GM19452 (cell line): ENCODE results near the gene DOCK9.

Source experiments
- ATAC-seq: cut with Tn5 transposase; IDR thresholded peaks from one replicate; pipeline ENCODE4 v1.9.1; 2021; ENCODE audit not compliant: unreplicated experiment

The DOCK9 gene

GRCh38 chr13:98800078-98800477, 177.8 kb downstream of the DOCK9 start:
- ATAC-seq = no peak

- no peak for ATAC-seq
These were observed 178.8 kb downstream of the DOCK9 start for GRCh38 chr13:98798849-98799645.

DNA sequence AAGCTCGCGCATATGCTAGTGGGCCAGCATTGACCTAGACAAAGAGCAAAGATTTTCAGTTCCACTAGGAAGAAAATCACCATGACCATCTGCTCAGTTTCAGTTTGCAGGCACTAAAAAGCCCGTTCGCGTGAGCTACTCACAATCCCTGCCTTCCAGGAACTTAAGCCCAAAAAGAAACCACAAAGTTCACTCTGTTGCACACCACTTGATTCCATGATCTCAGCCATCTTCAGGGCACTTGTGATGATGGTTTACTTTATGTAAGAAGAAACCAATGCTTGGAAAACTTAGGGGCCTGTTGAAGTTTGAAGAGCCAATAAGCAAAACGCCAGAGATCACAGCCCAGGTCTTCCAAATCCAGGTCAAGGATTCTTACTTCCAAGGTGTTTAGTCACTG, 180.4 kb downstream of the DOCK9 start:
- no peak for ATAC-seq

GRCh38 chr13:98796798-98797197, 181.1 kb downstream of the DOCK9 start:
- no peak for ATAC-seq

GRCh38 chr13:98796191-98796590, 181.7 kb downstream of the DOCK9 start:
- ATAC-seq = no peak

GRCh38 chr13:98795220-98795619, 182.6 kb downstream of the DOCK9 start:
- ATAC-seq = no peak

DNA sequence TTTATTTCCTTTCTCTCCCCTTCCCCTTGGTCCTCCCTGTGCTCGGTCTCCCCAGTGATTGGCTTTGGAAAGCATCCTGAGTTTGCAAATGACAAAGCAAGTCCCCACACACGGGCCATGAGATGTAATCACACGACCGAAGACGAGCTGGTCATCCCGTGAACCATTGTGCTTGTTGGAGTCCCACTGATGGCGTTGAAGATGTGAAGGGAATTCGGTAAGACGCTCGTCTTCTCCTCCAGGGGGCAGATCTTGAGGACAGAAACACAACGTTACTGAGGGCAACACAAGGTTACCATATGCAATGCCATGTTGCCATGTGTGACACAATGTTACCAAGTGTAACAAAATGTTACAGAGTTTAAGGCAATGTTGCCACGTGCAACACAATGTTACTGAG, 183.4 kb downstream of the DOCK9 start:
- no peak for ATAC-seq

GRCh38 chr13:98792785-98793495, 184.9 kb downstream of the DOCK9 start:
- ATAC-seq = no peak

DNA sequence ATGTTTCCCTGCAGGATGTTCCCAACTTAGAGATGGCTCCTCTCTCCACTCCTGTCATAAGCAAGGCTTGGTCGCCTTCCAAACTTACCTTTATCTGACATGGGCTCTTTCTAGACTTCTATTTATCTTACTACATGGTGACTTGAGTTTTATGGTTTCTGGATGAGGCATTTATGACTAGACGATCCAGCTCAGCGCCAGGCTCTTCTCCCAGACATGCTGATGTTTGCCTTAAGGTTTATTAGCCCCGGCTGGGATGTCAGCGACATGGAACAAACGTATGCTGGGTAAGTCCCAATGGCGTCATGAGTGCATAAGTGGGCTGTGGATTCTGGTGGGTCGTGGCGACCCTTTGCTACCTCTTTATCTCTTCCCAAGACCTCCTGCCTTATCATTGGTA, 185.5 kb downstream of the DOCK9 start:
- ATAC-seq = no peak

- ATAC-seq = no peak
These were observed 186.3 kb downstream of the DOCK9 start for GRCh38 chr13:98791611-98792010.

GRCh38 chr13:98787996-98788395, 189.9 kb downstream of the DOCK9 start:
- ATAC-seq = no peak

DNA sequence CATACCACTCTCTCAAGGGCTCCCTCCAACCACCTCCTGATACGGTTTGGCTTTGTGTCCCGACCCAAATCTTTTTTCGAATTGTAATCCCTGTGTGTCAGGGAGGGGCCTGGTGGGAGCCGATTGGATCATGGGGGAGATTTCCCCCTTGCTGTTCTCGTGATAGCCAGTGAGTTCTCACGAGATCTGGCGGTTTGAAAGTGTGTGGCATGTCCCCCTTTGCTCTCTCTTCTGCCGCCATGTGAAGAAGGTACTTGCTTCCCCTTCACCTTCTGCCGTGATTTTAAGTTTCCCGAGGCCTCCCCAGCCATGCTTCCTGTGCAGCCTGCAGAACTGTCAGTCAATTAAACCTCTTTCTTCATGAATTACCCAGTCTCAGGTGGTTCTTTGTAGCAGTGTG, 190.7 kb downstream of the DOCK9 start:
- no peak for ATAC-seq

- no peak for ATAC-seq
These were observed 191.8 kb downstream of the DOCK9 start for GRCh38 chr13:98786023-98786422.

- ATAC-seq = no peak
These were observed 192.5 kb downstream of the DOCK9 start for GRCh38 chr13:98785405-98785804.

GRCh38 chr13:98784666-98785065, 193.2 kb downstream of the DOCK9 start:
- no peak for ATAC-seq

- no peak for ATAC-seq
These were observed 193.9 kb downstream of the DOCK9 start for GRCh38 chr13:98783856-98784478.

DNA sequence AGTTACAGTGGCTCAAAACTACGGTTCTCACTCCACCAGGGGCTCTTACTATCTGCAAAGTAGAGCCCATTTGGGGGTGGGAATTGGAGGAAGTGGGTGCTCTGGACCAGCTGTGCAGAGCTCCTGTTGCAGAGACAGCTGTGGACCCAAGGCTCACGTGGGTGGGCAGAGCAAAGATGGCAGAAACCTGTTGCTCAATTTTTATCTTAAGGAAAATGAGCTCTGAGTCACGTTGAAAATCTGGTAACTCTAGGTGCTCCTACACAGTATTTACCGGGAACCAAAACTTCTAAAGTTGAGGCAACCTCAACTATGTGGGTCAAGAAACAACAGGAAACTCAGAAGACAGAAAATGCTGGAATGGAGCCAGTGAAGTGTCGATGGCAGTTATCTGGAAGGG, 195.2 kb downstream of the DOCK9 start:
- ATAC-seq = no peak

DNA sequence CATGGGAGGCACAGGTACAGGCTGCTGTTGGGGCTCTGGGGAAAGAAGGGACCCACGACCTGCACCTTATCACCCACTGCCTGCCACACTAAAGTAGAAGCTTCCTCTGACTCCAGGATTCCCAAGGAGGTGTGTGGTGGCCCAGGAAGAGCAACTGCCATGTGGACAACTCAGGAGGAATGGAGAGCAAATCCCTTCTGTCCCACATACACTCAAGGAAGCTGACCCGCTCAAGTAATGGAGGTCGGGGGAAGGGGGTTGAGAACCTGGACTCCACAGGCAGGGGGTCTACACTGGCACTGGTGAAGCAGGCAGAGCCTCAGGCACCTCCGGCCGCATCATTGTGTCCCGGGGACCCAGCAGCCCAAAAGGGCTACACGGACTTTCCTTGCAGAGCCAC, 196.0 kb downstream of the DOCK9 start:
- no peak for ATAC-seq

GRCh38 chr13:98781470-98781869, 196.4 kb downstream of the DOCK9 start:
- ATAC-seq = no peak

DNA sequence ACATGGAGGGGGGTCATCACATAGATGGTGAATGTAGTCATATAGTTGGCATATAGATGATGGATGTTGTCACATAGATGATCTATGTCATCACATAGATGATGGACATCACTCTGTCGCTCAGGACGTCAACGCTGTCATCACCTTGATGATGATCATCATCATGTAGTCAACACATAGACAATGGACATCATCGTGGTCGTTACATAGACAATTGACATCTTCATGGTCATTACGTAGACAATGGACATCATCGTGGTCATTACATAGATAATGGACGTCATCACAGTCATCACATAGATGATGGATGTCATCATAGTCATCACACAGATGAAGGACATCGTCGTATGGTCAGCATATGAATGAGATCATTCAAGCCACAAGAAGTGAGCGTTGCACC, 196.8 kb downstream of the DOCK9 start:
- ATAC-seq = no peak

DNA sequence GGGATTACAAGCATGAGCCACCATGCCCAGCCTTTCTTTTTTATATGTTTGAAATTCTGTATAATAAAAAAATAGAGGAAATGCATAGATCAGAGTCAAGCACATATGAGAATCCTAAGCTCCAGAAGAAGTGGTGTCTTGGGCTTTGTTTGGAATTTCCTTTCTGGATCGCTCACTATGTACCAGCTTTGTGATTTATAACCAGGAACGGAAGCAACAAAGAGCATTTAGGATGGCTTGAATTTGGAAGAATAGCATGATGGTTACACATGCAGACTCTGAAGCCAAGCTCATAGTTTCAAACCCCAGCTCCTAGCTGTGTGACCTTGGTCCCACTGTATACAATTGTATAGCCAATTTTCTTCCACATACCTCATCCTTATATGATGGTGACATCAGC, 197.4 kb downstream of the DOCK9 start:
- no peak for ATAC-seq

- ATAC-seq = no peak
These were observed 198.2 kb downstream of the DOCK9 start for GRCh38 chr13:98779695-98780094.
